ENCODE data around the gene DTX1.
"Not testable (repeated sequence)": the region's sequence is repeated elsewhere in the genome, so short reads cannot be mapped to it uniquely, and the experiment has no call there.

The DTX1 gene

DNA sequence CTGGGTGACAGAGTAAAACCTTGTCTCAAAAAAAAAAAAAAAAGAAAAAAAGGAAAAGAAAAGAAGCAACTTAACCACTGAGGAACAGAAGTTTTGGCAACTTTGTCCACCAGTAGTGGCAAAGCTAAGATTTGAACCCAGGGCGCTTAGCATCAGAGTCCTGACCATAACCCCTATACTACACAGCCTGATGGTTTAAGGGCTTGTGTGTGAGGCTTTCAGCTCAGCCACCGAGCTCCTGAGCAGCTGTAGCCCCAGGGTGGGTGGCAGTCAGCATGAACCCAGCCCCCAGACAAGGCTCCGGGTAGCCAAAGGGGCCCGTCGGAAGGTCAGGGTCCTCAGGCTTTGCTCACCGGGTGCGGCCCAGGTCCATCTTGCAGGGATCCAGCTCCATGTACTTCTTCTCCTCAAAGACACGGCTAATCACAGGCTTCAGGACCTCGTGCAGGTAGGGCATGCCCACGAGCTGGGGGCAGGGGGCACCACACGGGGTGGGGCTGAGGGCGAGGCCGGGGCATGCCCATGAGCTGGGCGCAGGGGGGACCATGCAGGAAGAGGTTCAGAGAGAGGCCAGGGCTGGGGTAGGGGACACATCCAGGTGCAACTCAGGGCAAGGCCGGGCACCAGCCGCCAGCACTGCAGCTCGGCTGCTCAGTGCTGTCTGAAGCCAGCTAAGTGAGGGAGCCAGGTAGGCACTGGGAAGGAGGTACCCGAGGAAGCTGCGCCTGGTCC lies 58.1 kb downstream of the DTX1 start:
- no peak overlapping the region for H3K27ac Mint-ChIP-seq

DNA sequence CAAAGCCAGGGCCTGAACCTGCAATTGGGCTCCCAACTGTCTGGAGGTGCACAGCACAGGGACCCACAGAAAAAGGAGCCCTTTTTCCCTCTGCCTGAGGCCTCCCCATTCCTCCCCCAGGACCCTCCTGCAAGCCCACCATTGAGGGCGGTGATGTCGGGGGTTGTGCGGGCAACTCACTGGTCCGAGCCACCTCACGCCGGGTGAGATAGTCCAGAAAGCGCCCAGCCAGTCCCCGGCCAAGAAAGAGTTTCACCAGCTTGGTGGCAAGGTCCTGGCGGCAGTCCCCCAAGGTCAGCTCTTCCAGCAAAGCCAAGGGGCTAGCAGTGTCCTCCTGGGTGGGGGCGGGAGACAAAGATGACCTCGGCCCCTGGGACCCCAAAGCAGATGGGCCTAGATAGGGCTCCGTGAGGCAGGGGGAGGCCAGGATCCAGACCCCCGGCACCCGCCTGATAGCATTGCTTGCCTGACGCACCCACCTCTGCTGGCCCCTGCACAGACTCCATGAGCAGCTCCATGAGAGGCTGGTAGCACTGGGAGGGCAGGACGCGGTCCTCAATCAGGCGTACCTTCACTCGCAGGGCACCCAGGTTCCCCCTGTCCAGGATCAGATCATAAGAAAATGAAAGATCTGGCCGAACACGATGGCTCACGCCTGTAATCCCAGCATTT lies 59.1 kb downstream of the DTX1 start:
- Mint-ChIP-seq H3K4me1 (peaks cover 0 to 2% of the 10 kb centered on the region in 2 donors), H3K36me3 (peaks cover 64 to 75% of the 10 kb centered on the region in 2 donors), H3K27ac (no peak overlapping the region), H3K4me3 (no peak overlapping the region), H3K9me3 (no peaks in the 10 kb centered on the region), H3K27me3 (no peaks in the 10 kb centered on the region)
- no peak for DNase-seq
- ATAC-seq (replicated peaks), result no peak

More for the DNA sequence above, 58.1 kb downstream of the DTX1 start:
- Mint-ChIP-seq H3K4me3 (peak overlapping the region in 1 of 2 donors; percentile 22), H3K27me3 (no peaks in the 10 kb centered on the region), H3K9me3 (no peaks in the 10 kb centered on the region), H3K36me3 (peaks cover 65 to 76% of the 10 kb centered on the region in 2 donors), H3K4me1 (peaks cover 0 to 2% of the 10 kb centered on the region in 2 donors)
- DNase-seq (no peak), ATAC-seq (replicated peaks) (no peak)

DNA sequence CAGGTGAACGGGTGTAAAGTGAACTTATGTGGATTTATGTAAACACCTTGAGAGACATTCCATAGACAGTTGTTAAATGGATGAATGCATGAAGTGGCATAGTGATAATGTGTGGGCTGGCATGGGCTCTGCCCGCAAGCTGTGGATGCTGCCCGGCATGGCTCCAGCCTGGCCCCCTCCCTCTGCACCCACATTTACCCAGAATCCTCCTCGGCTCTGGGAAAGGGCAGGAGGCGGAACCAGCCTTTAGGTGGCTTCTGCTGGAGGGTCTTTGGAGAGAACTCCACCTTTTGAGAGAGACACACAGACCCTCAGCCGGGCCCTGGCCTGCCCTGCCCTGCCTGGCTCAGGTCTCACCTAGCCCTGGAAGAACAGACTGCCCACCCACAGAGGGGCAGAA lies 60.3 kb downstream of the DTX1 start:
- DNase-seq, result no peak
- no peak overlapping the region for H3K4me3 Mint-ChIP-seq
- H3K27ac Mint-ChIP-seq, result no peak overlapping the region
- no peaks in the 10 kb centered on the region for H3K9me3 Mint-ChIP-seq
- no peak for ATAC-seq (replicated peaks)
- no peaks in the 10 kb centered on the region for H3K27me3 Mint-ChIP-seq
- H3K36me3 Mint-ChIP-seq, result peaks cover 62 to 73% of the 10 kb centered on the region in 2 donors
- H3K4me1 Mint-ChIP-seq, result peaks cover 0 to 2% of the 10 kb centered on the region in 2 donors

DNA sequence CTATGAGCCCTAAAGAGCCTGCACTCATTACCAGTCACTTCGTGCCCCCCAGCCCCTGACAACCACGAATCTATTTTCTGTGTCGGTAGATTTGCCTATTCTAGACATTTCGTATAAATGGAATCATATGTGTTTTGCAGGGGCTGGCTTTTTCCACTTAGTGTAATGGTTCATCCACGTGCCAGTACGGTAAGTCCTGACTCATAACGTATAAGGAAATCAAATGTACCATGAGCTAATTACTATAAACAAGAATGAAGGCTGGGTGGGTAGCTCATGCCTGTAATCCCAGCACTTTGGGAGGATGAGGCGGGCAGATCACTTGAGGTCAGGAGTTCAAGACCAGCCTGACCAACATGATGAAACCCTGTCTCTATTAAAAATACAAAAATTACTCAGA lies 61.2 kb downstream of the DTX1 start:
- H3K4me3 Mint-ChIP-seq, H3K9me3 Mint-ChIP-seq, H3K27ac Mint-ChIP-seq, H3K27me3 Mint-ChIP-seq, DNase-seq, H3K4me1 Mint-ChIP-seq: not testable (repeated sequence)
- peak in 1 of 2 donors; percentile 25 for ATAC-seq (replicated peaks)
- H3K36me3 Mint-ChIP-seq, result peaks cover 61 to 74% of the 10 kb centered on the region in 2 donors

DNA sequence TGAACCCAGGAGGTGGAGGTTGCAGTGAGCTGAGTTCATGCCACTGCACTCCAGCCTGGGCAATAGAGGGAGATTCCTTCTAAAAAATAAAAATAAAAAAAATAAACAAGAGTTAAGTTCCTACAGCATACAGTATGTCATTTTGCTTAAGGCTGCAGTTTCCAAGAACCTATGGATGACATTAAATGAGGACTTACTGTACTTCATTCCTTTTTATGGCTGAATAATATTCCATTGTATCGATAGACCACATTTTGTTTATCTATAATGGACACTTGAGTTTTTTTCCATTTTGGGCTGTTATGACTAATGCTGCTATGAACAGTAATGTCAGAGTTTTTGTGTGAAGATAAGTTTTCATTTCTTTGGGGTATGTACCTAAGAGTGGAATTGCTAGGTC lies 61.6 kb downstream of the DTX1 start:
- peaks cover 0 to 2% of the 10 kb centered on the region in 2 donors for H3K4me1 Mint-ChIP-seq
- no peak overlapping the region for H3K27ac Mint-ChIP-seq
- no peak for DNase-seq
- peaks cover under 1 to 6% of the 10 kb centered on the region in 2 donors for H3K9me3 Mint-ChIP-seq
- H3K36me3 Mint-ChIP-seq, result peaks cover 61 to 75% of the 10 kb centered on the region in 2 donors
- H3K27me3 Mint-ChIP-seq, result no peaks in the 10 kb centered on the region
- no peak for ATAC-seq (replicated peaks)
- H3K4me3 Mint-ChIP-seq, result no peak overlapping the region

DNA sequence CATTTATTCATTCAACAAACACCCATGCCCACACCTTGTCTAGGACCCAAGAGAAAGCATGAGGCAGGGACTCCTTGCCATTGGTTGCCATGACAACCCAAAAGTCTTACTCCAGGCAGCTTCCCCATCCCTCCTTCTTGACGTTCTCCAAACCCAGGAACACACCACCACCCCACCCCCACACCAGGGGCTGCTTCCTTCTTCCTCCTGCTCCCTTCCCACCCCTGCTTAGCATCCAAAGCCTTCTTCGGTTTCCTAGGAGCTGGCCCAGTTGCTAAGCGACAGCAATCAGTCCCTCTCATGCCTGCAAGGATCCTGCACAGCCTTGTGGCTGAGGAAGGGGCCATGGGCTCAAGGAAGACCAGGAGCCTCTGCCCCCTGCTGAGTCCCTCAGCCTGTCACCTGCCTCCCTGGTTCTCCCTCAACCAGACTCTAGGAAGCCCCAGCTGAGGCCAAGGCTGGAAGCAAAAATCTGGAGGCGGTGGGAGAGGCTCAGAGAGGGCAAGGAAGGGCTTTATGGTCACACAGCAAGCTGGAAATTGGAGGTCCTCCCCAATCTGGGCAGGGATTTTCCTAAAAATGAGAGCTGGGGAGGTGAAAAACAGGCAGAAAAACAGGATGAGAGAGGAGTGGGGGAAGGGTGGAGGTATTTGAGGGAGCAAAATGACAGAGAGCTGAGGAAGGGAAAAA lies 63.6 kb downstream of the DTX1 start:
- H3K27me3 Mint-ChIP-seq, result no peaks in the 10 kb centered on the region
- ATAC-seq (replicated peaks), result no peak
- H3K4me1 Mint-ChIP-seq, result peaks cover 0 to 2% of the 10 kb centered on the region in 2 donors

DNA sequence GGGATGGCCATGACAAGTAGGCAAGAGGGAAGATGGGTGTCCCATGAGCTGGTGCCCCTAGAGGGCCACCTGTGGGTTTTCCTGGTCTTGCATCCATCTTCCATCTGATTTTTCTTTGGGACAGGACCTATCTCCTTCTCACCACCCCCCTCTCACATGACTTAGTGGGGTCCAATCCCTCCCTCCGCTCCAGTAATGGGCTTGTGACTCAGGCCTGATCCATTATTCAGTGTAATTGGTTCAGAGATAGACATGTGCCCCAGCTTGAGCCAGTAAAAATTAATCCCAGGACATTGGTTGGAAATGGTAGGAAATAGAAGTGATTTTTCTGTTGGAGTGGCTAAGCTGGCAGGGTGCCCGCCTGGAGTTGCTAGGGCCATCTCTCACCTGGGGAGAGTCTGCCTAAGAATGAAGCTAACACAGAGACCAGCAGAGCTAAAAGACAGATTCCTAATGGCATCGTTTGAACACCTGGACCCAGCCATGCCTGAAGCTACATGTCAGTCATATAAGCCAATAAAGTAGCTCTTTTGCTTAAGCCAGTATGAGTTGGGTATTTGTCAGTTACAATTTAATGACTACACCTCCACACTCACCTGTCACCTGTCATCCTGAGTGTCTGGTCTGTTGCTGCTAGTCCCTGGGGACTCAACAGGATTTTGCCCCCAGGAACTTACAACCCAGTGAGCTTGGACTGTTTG lies 64.3 kb downstream of the DTX1 start:
- Mint-ChIP-seq H3K9me3 (peaks cover 5 to 9% of the 10 kb centered on the region in 2 donors), H3K36me3 (peaks cover 69 to 76% of the 10 kb centered on the region in 2 donors), H3K4me1 (peaks cover 0 to 2% of the 10 kb centered on the region in 2 donors), H3K27me3 (no peaks in the 10 kb centered on the region), H3K4me3 (no peak overlapping the region), H3K27ac (peak overlapping the region; percentile 62)
- no peak for DNase-seq
- peak; percentile 19 to 31 for ATAC-seq (replicated peaks)

More for the DNA sequence above, 63.6 kb downstream of the DTX1 start:
- DNase-seq, result no peak
- Mint-ChIP-seq H3K4me3 (no peak overlapping the region), H3K36me3 (peaks cover 66 to 76% of the 10 kb centered on the region in 2 donors), H3K27ac (no peak overlapping the region), H3K9me3 (peaks cover 4 to 9% of the 10 kb centered on the region in 2 donors)

DNA sequence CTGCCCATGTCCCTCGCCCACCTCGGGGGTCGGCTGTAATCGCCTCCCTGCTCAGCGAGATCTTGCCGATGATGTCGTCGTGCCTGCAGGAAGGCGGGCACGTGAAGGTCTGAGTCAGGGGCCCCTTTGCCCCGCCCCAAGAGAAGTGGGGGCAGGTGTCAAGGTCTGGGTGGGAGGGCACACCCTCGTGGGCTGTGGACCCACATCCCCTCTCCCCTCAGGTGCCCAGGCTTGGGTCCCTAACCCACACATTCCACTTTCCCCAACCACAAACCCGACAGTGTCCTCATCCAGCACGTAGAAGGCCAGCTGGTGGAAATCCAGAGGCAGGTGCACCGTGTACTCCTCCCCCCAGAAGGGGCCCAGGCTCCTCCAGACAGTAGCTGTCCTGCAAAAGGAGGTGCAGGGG lies 71.3 kb downstream of the DTX1 start:
- H3K36me3 Mint-ChIP-seq, result peaks cover 72 to 77% of the 10 kb centered on the region in 2 donors
- H3K27me3 Mint-ChIP-seq, result no peaks in the 10 kb centered on the region
- peaks cover 38 to 48% of the 10 kb centered on the region in 2 donors for H3K4me1 Mint-ChIP-seq
- H3K27ac Mint-ChIP-seq, result no peak overlapping the region
- peaks cover 5 to 6% of the 10 kb centered on the region in 2 donors for H3K9me3 Mint-ChIP-seq
- ATAC-seq (replicated peaks) (no peak), DNase-seq (no peak)
- no peak overlapping the region for H3K4me3 Mint-ChIP-seq

DNA sequence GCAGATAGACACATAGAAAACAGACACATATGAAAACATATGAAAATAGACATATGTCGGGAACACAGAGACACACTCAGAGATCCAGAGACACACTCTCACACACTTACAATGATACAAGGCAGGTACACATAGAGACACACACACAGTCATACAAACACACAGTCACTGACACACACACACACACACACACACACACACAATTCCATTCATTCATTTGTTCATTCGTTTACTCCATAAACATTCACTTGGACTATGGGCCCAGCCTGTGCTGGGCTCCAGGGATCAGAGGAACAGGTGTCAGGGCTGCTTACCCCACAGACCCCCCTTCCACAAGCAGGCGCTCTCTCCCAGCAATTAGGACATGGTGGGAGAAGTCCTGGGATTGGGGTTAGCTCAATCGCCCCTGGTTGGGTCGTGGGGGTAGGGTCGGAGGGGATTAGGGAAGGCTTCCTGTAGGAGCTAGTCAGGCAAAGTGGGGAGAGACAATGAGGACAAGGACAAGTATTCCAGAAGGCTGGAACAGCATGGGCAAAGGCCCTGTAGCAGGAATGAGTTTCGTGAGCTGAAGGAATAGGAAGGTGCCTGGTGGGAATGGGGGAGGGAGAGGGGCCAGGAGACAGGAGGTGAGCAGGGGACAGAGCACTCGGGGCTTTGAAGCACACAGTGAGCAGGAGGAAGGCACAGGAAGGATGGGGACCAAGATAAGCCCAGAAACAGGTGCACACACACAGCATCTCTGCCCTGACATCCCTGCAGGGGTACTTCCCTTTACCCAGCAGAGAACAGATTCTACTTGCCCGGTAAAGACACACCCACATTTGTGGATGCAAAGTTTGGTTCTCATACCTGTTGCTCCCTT lies 72.5 kb downstream of the DTX1 start:
- Mint-ChIP-seq H3K4me1 (peaks cover 44 to 61% of the 10 kb centered on the region in 2 donors), H3K4me3 (peak overlapping the region; percentile 19 to 83), H3K36me3 (peaks cover 64 to 72% of the 10 kb centered on the region in 2 donors), H3K9me3 (peaks cover 0 to 1% of the 10 kb centered on the region in 2 donors), H3K27ac (no peak overlapping the region), H3K27me3 (no peaks in the 10 kb centered on the region)
- DNase-seq (no peak), ATAC-seq (replicated peaks) (peak; percentile 20 to 24)

DNA sequence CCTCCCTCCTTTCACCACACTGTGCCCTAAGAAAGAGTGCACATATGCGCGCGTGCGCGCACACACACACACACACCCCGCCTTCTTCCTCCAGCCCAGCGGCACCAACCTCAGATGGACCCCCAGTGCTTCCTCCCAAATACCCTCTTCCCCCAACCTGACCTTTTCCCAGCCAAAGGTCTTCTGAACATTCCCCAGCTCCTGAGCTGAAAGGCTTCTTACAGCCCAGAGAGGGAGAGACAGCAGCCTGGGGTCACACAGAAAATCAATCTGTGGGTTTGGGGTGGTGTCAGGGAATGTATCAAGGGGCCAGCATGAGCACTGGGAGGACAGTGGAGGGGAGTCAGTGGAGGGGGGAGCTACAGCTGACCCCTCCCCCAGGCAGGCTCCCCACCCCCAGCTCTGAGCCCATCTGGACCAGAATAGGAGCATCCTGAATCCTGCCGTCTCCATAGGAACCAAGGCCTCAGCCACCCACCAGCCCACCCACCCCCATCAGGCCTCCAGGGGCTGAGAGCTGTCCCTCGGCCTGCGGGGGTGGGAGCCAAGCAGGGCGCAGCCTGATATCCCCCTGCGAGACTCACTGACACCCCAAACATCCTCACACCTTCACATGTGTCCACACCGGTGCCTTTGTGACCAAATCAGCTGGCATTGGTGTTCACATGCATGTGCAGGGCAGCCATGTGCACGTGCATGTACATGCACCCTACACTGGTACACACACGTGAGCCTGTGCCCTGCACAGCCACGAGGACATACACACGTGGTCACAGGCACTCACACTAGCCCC lies 73.3 kb downstream of the DTX1 start:
- ATAC-seq (replicated peaks) (no peak), DNase-seq (no peak)
- Mint-ChIP-seq H3K4me1 (peaks cover 45 to 66% of the 10 kb centered on the region in 2 donors), H3K27me3 (no peaks in the 10 kb centered on the region), H3K27ac (peak overlapping the region; percentile 87), H3K4me3 (peak overlapping the region; percentile 68 to 83), H3K9me3 (peaks cover 0 to 1% of the 10 kb centered on the region in 2 donors), H3K36me3 (peaks cover 56 to 65% of the 10 kb centered on the region in 2 donors)

DNA sequence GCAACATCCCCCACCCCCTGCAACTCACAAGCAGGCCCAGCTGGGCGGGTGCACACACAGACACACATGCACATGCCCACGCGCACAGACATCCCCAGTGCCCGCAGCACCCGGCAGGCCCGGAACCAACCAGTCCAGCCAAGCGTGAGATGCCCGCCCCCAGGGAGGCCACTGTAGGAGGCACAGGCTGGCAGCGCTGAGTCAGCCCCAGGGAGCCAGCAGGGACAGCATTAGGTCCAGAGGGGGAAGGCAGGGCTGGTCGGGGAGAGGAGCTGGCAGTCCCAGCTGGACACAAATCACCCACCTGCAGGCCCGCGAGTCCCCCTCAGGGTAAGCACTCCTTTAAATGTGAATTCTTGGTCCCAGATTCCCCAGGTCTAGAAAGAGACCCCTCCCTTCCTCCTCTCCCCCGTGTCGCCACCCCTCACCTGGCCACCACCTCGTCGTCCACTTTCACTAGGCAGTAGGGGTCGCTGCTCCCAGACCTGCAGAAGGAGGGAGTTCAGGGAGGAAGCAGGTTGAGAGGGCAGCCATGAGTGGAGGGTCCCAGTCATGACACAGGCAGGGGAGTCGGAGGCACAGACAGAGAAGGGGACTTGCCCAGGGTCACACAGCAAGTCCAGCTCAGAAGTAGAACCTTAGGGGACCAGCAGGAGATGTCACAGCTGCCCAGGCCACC lies 74.1 kb downstream of the DTX1 start:
- H3K4me3 Mint-ChIP-seq, result peak overlapping the region; percentile 68 to 83
- peaks cover 50 to 62% of the 10 kb centered on the region in 2 donors for H3K36me3 Mint-ChIP-seq
- H3K9me3 Mint-ChIP-seq, result no peaks in the 10 kb centered on the region
- peaks cover 45 to 73% of the 10 kb centered on the region in 2 donors for H3K4me1 Mint-ChIP-seq
- no peaks in the 10 kb centered on the region for H3K27me3 Mint-ChIP-seq
- H3K27ac Mint-ChIP-seq, result peak overlapping the region; percentile 87
- ATAC-seq (replicated peaks) (peak; percentile 90), DNase-seq (peak; percentile 59)

DNA sequence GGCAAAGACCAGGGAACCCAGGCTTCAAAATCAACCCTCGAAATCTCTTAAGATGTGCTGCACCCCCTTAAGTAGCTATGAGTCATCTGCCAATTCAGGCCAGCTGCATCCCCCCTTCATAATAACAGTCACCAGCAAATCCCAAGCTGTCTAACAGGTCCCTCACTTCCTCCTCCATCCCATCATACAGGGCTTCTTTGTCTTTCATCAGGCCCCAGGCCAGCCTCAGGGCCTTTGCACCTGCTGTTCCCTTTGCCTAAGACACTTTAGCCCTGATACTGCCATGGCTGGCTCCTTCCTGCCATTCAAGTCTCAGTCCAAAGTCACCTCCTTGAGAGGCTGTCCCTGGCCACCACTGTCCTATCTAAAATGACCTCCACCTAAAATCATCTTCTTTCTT lies 75.0 kb downstream of the DTX1 start:
- peaks cover 53 to 83% of the 10 kb centered on the region in 2 donors for H3K4me1 Mint-ChIP-seq

More for the DNA sequence above, 75.0 kb downstream of the DTX1 start:
- peak overlapping the region; percentile 29 to 96 for H3K4me3 Mint-ChIP-seq
- peaks cover 47 to 56% of the 10 kb centered on the region in 2 donors for H3K36me3 Mint-ChIP-seq
- H3K27ac Mint-ChIP-seq, result peak overlapping the region; percentile 75
- no peaks in the 10 kb centered on the region for H3K27me3 Mint-ChIP-seq
- DNase-seq (no peak), ATAC-seq (replicated peaks) (no peak)
- no peaks in the 10 kb centered on the region for H3K9me3 Mint-ChIP-seq
